IPS DF 6.9 (cell line): Measurements from ENCODE around the gene IL19.
"Not testable (repeated sequence)": the region's sequence is repeated elsewhere in the genome, so short reads cannot be mapped to it uniquely, and the experiment has no call there.

Experiments used
- DNase-seq: peaks from one replicate; pipeline ENCODE4 v3.0.0-alpha.2; 2013; ENCODE audit warnings: low read depth, low spot score
- H3K27ac ChIP-seq: one replicate; pipeline ENCODE4 v1.5.1; 2013; ENCODE audit warnings: low read length, control low read depth
- H3K27me3 ChIP-seq: 2 replicates; pipeline ENCODE4 v1.6.1; 2013; ENCODE audit warnings: mild to moderate bottlenecking, low read length; ENCODE audit not compliant: control insufficient read depth, insufficient read depth
- H3K36me3 ChIP-seq: 2 replicates; pipeline ENCODE4 v1.6.1; 2013; ENCODE audit warnings: low read length; ENCODE audit not compliant: control insufficient read depth, insufficient read depth
- H3K4me1 ChIP-seq: 2 replicates; pipeline ENCODE4 v1.6.1; 2013; ENCODE audit warnings: low read length; ENCODE audit not compliant: control insufficient read depth, insufficient read depth
- H3K4me3 ChIP-seq: 2 replicates; pipeline ENCODE4 v1.5.1; 2013; ENCODE audit warnings: mild to moderate bottlenecking, low read length
- H3K9me3 ChIP-seq: 2 replicates; pipeline ENCODE4 v1.6.1; 2013; ENCODE audit warnings: low read length, inconsistent platforms; ENCODE audit not compliant: control insufficient read depth, insufficient read depth
- WGBS: extraction: QIAGEN DNeasy Blood & Tissue Kit; methylation state at CpG from one replicate; pipeline ENCODE4 v1.1.7; 2013; ENCODE audit warnings: mixed read lengths, missing lambda C conversion rate; ENCODE audit not compliant: insufficient read length, insufficient coverage; 5-methylcytosine and 5-hydroxymethylcytosine counted together

Gene IL19

GRCh38 chr1:206760590-206760989 lies 10.0 kb upstream of the IL19 start:
- WGBS, result no CpG with 5 or more reads among the region's 1 CpG
- H3K36me3 ChIP-seq, result no peaks in the 10 kb centered on the region
- no peak overlapping the region for H3K27ac ChIP-seq
- H3K27me3 ChIP-seq, result no peaks in the 10 kb centered on the region
- no peak for DNase-seq
- H3K9me3 ChIP-seq, result no peaks in the 10 kb centered on the region
- H3K4me3 ChIP-seq, result no peak overlapping the region
- no peaks in the 10 kb centered on the region for H3K4me1 ChIP-seq

DNA sequence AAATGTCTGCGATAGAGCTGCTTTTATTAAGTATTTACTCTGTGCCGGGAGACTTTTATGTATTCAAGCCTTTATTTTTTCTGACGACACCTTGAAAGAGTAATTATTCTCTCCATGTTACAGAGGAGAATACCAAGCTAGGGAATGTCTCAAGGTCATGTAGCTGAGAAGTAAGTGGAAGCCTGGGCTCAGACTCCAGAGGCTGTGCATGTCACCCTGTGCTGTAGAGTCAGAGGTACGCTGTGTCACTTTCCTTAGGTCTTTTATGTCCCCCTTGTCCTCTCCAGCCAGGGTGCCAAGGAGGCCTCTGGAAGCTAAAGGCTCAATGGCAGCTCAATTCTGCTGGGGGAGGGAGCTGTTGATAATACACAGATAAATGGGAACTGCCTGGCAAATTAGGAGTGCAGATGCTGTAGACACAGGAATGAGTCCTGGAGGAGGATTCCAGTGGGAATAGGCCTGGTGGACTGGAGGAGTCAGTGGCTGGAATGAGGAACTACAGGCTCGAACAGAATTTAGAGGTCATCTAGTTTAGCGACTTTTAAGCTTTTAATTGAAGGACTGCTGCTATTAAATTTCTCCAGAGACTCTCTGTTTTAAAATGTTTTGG lies 9.3 kb upstream of the IL19 start:
- no peaks in the 10 kb centered on the region; the same call in 1 of the 2 replicates for H3K4me1 ChIP-seq
- no peaks in the 10 kb centered on the region for H3K9me3 ChIP-seq
- no peak overlapping the region for H3K4me3 ChIP-seq
- no peak for DNase-seq
- H3K27me3 ChIP-seq, result no peaks in the 10 kb centered on the region
- H3K27ac ChIP-seq, result no peak overlapping the region
- no peaks in the 10 kb centered on the region for H3K36me3 ChIP-seq
- no CpG with 5 or more reads among the region's 6 CpGs for WGBS

DNA sequence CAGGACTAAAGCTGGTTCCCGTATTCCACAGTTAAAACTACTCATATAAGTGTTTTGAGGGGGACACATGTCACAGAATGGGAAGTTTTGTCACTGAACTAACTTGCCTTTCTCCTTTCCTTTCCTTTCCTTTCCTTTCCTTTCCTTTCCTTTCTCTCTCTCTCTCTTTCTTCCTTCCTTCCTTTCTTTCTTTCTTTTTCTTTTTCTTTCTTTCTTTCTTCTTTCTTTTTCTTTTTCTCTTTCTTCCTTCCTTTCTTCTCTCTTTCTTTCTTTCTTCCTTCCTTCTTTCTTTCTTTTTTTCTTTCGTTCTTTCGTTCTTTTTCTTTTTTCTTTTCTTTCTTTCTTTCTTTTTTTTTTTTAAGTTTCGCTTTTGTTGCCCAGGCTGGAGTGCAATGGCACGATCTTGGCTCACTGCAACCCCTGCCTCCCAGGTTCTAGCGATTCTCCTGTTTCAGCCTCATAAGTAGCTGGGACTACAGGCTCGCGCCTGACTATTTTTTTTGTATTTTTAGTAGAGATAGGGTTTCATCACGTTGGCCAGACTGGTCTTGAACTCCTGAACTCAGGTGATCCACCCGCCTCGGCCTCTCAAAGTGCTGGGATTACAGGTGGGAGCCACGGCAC lies 7.7 kb upstream of the IL19 start:
- not testable (repeated sequence) for DNase-seq, H3K9me3 ChIP-seq, H3K27ac ChIP-seq, H3K27me3 ChIP-seq, H3K4me1 ChIP-seq, H3K36me3 ChIP-seq, H3K4me3 ChIP-seq
- 100% methylated on average over 2 of the region's 12 CpGs for WGBS

DNA sequence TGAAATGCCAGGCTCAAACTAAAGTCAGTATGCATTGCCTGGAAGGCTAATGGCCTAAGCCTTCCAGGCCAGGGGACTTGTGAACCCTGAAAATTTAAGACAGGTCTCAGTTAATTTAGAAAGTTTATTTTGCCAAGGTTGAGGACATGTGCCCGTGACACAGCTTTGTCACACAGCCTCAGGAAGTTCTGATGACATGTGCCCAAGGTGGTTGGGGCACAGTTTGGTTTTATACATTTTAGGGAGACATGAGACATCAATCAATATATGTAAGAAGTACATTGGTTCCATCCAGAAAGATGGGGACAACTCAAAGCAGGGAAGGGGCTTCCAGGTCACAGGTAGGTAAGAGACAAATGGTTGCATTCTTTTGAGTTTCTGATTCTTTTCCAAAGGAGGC lies 4.8 kb upstream of the IL19 start:
- not testable (repeated sequence) for H3K9me3 ChIP-seq, H3K4me3 ChIP-seq, DNase-seq, H3K4me1 ChIP-seq, H3K27ac ChIP-seq, H3K27me3 ChIP-seq, H3K36me3 ChIP-seq
- WGBS, result no CpG with 5 or more reads among the region's 1 CpG

DNA sequence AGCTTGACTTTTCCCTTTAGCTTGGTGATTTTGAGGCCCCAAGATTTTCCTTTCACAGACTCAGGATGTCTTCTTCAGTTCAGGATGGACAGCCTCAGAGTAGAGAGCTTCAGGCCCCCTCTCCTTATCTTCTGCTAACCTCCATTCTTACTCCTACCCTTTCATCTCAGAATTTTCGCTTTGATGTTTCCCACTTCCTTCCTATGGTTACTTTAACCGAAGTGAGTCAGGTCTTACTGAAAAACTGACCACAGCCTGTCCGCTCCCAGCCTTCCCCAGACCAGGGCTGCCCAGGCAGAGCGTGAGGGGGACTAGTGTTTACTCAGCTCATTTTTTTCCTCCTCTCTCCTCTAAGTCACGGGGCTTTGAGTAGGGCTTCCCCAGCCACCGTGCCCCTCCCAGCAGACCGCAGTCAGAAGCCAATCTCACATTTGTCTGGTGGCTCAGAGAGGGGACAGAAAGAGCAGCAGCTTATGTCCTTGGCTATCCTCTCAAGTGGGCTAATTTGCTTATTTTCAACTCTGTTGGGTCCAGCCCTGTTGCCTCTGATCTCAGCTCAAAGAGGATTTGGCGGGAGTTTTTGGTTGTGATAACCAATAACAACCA lies 4.2 kb upstream of the IL19 start:
- Histone ChIP-seq H3K27ac (no peak overlapping the region), H3K4me3 (no peak overlapping the region), H3K27me3 (no peaks in the 10 kb centered on the region), H3K4me1 (peaks cover 1% of the 10 kb centered on the region), H3K9me3 (no peaks in the 10 kb centered on the region), H3K36me3 (no peaks in the 10 kb centered on the region)
- no CpG with 5 or more reads among the region's 8 CpGs for whole genome bisulfite sequencing
- no peak for DNase-seq

DNA sequence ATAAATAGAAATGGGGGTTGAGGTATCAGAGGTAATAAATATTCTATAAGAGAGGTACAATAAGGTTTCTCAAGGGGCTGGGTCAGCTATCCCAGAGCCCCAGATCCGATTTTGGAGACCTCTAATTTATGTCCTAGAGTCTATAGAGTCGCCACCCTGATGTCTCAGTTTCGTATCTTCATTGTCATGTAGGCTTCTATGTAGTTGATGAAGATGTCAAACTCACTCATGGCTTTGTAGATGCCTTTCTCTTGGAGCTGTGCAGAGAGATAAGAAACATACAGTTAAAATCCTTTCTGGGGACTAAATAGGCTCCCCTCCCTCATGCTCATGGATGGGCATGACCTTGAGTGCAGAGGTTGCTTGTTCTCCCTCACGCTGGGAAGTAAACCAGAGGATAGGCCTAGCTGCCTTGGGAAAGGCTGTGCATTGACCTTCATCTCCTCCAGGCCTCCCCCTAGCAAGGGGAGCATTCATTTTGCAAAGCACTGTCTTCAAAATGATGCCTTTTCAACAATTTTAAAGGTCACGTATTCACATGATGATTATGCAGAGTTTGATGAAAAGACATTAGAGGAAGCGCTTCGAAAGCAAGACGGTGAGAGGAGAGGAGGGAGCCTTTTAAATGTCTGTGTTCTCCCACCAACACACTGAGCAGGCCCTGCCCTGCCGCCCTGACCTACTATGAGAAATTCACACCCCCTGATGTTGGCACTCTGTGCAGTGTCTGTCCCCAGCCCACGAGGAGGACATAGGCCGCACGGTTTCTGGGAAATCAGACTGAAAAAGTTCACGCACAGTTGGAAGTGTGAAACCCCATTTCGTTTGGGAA lies 1.9 kb upstream of the IL19 start:
- WGBS, result no CpG with 5 or more reads among the region's 14 CpGs
- no peaks in the 10 kb centered on the region for H3K36me3 ChIP-seq
- no peaks in the 10 kb centered on the region for H3K9me3 ChIP-seq
- H3K4me1 ChIP-seq, result peaks cover 1% of the 10 kb centered on the region
- DNase-seq, result no peak
- no peak overlapping the region for H3K27ac ChIP-seq
- no peaks in the 10 kb centered on the region for H3K27me3 ChIP-seq
- H3K4me3 ChIP-seq, result no peak overlapping the region

GRCh38 chr1:206769304-206769731 lies 1.3 kb upstream of the IL19 start:
- no peak overlapping the region for H3K4me3 ChIP-seq
- H3K4me1 ChIP-seq, result peaks cover 1% of the 10 kb centered on the region
- no peak for DNase-seq
- H3K27ac ChIP-seq, result no peak overlapping the region
- WGBS, result no CpG with 5 or more reads among the region's 7 CpGs
- H3K36me3 ChIP-seq, result no peaks in the 10 kb centered on the region
- H3K27me3 ChIP-seq, result no peaks in the 10 kb centered on the region
- H3K9me3 ChIP-seq, result no peaks in the 10 kb centered on the region

- WGBS, result no CpG with 5 or more reads among the region's 4 CpGs
Measured at GRCh38 chr1:206771338-206771692, 742 bp downstream of the IL19 start.

DNA sequence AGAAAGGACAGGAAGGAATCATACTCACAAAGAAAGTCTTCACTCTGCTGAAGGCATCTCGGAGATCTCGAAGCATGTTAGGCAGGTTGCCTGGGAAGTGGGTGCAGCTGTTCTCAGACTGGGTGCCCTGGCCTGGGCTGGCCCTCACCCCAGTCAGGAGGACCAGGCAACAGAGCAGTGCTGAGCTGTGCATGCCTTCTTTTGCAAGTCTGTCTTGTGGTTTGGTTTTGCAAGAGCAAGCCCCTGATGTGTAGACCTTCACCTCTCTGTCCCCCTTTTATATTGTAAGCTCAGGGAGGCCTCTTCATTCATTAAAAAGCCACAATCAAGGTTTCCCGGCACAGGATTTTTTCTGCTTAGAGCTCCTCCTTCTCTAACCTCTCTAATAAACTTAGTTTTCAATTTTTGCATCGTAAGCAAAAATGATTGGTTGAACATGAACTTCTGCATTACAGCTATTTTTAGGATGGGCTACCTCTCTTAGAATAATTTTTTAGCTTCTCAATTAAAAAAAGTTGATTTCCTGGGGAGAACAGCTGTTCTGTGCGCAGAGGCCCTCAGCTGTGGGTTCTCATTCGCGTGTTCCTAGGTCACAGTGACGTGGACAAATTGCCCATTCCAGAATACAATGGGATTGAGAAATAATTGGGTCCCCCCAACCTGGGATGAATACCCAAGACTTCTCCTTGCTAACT lies 1.8 kb downstream of the IL19 start, which contains the start of gene IL10:
Gene IL10 (minus strand): TSS at position 252 of the 695 bp plus-strand sequence. CDS start 59 bp downstream, at position 193.
- peaks cover 1% of the 10 kb centered on the region; the same call in 1 of the 2 replicates for H3K4me1 ChIP-seq
- H3K36me3 ChIP-seq, result no peaks in the 10 kb centered on the region
- no peak within 1 kb of the TSS for H3K27ac ChIP-seq
- no peak for DNase-seq
- H3K9me3 ChIP-seq, result no peaks in the 10 kb centered on the region
- H3K27me3 ChIP-seq, result no peaks in the 10 kb centered on the region
- H3K4me3 ChIP-seq, result no peak within 1 kb of the TSS
- no CpG with 5 or more reads among the region's 8 CpGs for WGBS

More at GRCh38 chr1:206771338-206771692, 742 bp downstream of the IL19 start:
- no peak for DNase-seq
- H3K27ac ChIP-seq, result no peak overlapping the region
- H3K4me3 ChIP-seq, result no peak overlapping the region
- no peaks in the 10 kb centered on the region for H3K27me3 ChIP-seq
- no peaks in the 10 kb centered on the region for H3K9me3 ChIP-seq
- peaks cover 1% of the 10 kb centered on the region for H3K4me1 ChIP-seq
- no peaks in the 10 kb centered on the region for H3K36me3 ChIP-seq

DNA sequence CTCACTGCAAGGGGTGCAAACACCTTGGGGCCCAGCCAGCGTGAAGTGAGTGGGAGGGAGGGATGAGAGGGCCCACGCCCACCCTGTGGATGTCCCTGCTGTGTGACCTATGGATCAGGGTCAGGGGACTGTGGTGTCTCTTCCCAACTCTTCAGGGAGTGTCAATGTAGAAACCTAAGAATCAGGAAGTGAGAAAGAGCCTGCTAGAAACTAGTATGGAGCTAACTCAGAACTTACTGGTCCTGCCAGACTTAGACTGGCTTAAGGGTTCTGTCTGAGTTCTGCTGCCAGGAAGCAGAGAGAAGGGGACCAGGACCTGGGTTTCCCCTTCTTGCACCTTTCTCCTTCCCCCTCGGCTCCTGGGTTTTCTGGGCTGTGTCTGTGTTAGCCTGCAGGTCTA lies 3.5 kb downstream of the IL19 start:
- H3K4me3 ChIP-seq, result no peak overlapping the region
- no peaks in the 10 kb centered on the region for H3K9me3 ChIP-seq
- peaks cover 1% of the 10 kb centered on the region; the same call in 1 of the 2 replicates for H3K4me1 ChIP-seq
- no peaks in the 10 kb centered on the region for H3K27me3 ChIP-seq
- no peak for DNase-seq
- WGBS, result no CpG with 5 or more reads among the region's 3 CpGs
- H3K27ac ChIP-seq, result no peak overlapping the region
- H3K36me3 ChIP-seq, result no peaks in the 10 kb centered on the region
